H54 (cell line): ENCODE results near the gene MAD1L1.
A peak's percentile ranks its signal among the peaks of the same experiment; 100 is the strongest.

ENCODE experiments used
- DNase-seq: peaks from one replicate; pipeline ENCODE4 v3.0.0; 2011; ENCODE audit warnings: low spot score, mixed read lengths; ENCODE audit not compliant: insufficient read length
- FAIRE-seq: peaks from 3 replicates; lab custom pipeline; 2011; peaks lifted over from hg19 to GRCh38; lab: Jason Lieb, UNC
- POLR2A ChIP-seq: IDR thresholded peaks from 2 replicates; pipeline ENCODE4 v1.6.1; 2011; ENCODE audit warnings: low read depth, mild to moderate bottlenecking, low read length

Gene MAD1L1

GRCh38 chr7:2241580-2242540 lies 9.1 kb upstream of the MAD1L1 start, which contains the start of the genes MRM2 and NUDT1:
Gene MRM2 (minus strand): TSS chr7:2242205. CDS start chr7:2242169, 36 bp downstream.
Gene NUDT1 (plus strand): TSS chr7:2242226. CDS start chr7:2244575, 2,349 bp downstream.
- FAIRE-seq: no peak

GRCh38 chr7:2239242-2239641 lies 6.5 kb upstream of the MAD1L1 start:
- DNase-seq (no peak), FAIRE-seq (no peak)

More at GRCh38 chr7:2241580-2242540, 9.1 kb upstream of the MAD1L1 start, which contains the start of the genes MRM2 and NUDT1:
- peak; percentile 98 for TF ChIP-seq POLR2A
- peak; percentile 98 for DNase-seq

GRCh38 chr7:2237109-2237602 lies 4.4 kb upstream of the MAD1L1 start:
- TF ChIP-seq POLR2A: no peak
- DNase-seq (no peak), FAIRE-seq (no peak)

More at GRCh38 chr7:2239242-2239641, 6.5 kb upstream of the MAD1L1 start:
- TF ChIP-seq POLR2A: no peak

- no peak for DNase-seq
- no peak for FAIRE-seq
- TF ChIP-seq POLR2A: no peak
Measured at GRCh38 chr7:2233926-2234325, 1.2 kb upstream of the MAD1L1 start.

- DNase-seq (peak; percentile 71), FAIRE-seq (no peak)
- no peak for TF ChIP-seq POLR2A
Measured at GRCh38 chr7:2231992-2232765, 566 bp downstream of the MAD1L1 start.

GRCh38 chr7:2230882-2231281 lies 1.9 kb downstream of the MAD1L1 start:
- TF ChIP-seq POLR2A: no peak
- FAIRE-seq (no peak), DNase-seq (no peak)

GRCh38 chr7:2230226-2230625 lies 2.5 kb downstream of the MAD1L1 start:
- DNase-seq (no peak), FAIRE-seq (no peak)
- TF ChIP-seq POLR2A: no peak

- DNase-seq: no peak
- no peak for FAIRE-seq
- no peak for TF ChIP-seq POLR2A
Measured at GRCh38 chr7:2229467-2229866, 3.3 kb downstream of the MAD1L1 start.

GRCh38 chr7:2228921-2229320 lies 3.8 kb downstream of the MAD1L1 start:
- DNase-seq: no peak
- no peak for FAIRE-seq
- no peak for TF ChIP-seq POLR2A

GRCh38 chr7:2227699-2228098 lies 5.0 kb downstream of the MAD1L1 start:
- DNase-seq (no peak), FAIRE-seq (no peak)
- TF ChIP-seq POLR2A: no peak

- FAIRE-seq (no peak), DNase-seq (no peak)
- TF ChIP-seq POLR2A: no peak
Measured at GRCh38 chr7:2225830-2226229, 6.9 kb downstream of the MAD1L1 start.

GRCh38 chr7:2225336-2225735 lies 7.4 kb downstream of the MAD1L1 start:
- DNase-seq (no peak), FAIRE-seq (no peak)
- TF ChIP-seq POLR2A: no peak

- no peak for TF ChIP-seq POLR2A
- no peak for FAIRE-seq
- DNase-seq: no peak
Measured at GRCh38 chr7:2224934-2225333, 7.8 kb downstream of the MAD1L1 start.

GRCh38 chr7:2224491-2224928 lies 8.2 kb downstream of the MAD1L1 start:
- FAIRE-seq: no peak

More at GRCh38 chr7:2224491-2224928, 8.2 kb downstream of the MAD1L1 start:
- no peak for DNase-seq
- TF ChIP-seq POLR2A: no peak
